Transverse colon (tissue), 4 donors: ENCODE data around the gene GALNT9. TPM values are rescaled to one million over a fixed set of nuclear protein-coding genes. Genes with fewer than 3 reads are reported as not detected.
"Not testable (repeated sequence)": the region's sequence is repeated elsewhere in the genome, so short reads cannot be mapped to it uniquely, and the experiment has no call there.

Experiments
- DNase-seq: peaks from one replicate; pipeline ENCODE4 v3.0.0-alpha.2; 2019
- H3K27ac ChIP-seq, 4 donors: fragments of 200-600 bp; sonication (generic); 2 replicates each; pipeline ENCODE4 v1.5.1; 2016 to 2018; ENCODE audit warnings: inconsistent platforms in 4 of 4
- H3K27me3 ChIP-seq: fragments of 200-600 bp; sonication (generic); 2 replicates; pipeline ENCODE4 v1.5.1; 2017; ENCODE audit warnings: inconsistent platforms
- H3K36me3 ChIP-seq, 4 donors: fragments of 200-600 bp; sonication (generic); 2 replicates each; pipeline ENCODE4 v1.5.1; 2017 to 2019; ENCODE audit warnings: inconsistent platforms in 4 of 4
- H3K4me1 ChIP-seq, 4 donors: fragments of 200-600 bp; sonication (generic); 2 replicates each; pipeline ENCODE4 v1.5.1; 2017 to 2020; ENCODE audit warnings: inconsistent platforms in 4 of 4
- H3K4me3 ChIP-seq, 4 donors: fragments of 200-600 bp; sonication (generic); 1 replicate in 1 of 4; 2 replicates in 3 of 4; pipeline versions ENCODE4 v1.5.1 to v1.6.1; 2017 to 2019; ENCODE audit warnings: inconsistent platforms in 4 of 4
- H3K9me3 ChIP-seq, 2 donors: fragments of 200-600 bp; sonication (generic); 2 replicates each; pipeline ENCODE4 v1.5.1; 2017 to 2019; ENCODE audit warnings: inconsistent platforms in 2 of 2
- CTCF ChIP-seq, 5 experiments: fragments of 200-600 bp in 3 of 5; fragments of 450-650 bp in 2 of 5; sonication (generic) in 3 of 5; IDR thresholded peaks; 1 replicate in 2 of 5; 2 replicates in 3 of 5; pipeline ENCODE4 v1.5.1; 2016 to 2017; ENCODE audit warnings: antibody characterized with exemption in 5 of 5, inconsistent platforms in 3 of 5, mild to moderate bottlenecking in 2 of 5, moderate library complexity in 1 of 5
- EP300 ChIP-seq: sonication (generic); formaldehyde crosslinking; IDR thresholded peaks from one replicate; pipeline ENCODE4 v1.6.1; 2017; ENCODE audit warnings: antibody characterized with exemption, low read depth
- POLR2A ChIP-seq: fragments of 450-650 bp; IDR thresholded peaks from one replicate; pipeline ENCODE4 v1.6.1; 2016; ENCODE audit warnings: antibody characterized with exemption, mild to moderate bottlenecking, moderate library complexity
- POLR2AphosphoS5 ChIP-seq, 3 donors: sonication (generic); formaldehyde crosslinking; IDR thresholded peaks; one replicate each; pipeline ENCODE4 v1.6.1; 2016; ENCODE audit warnings: antibody characterized with exemption in 3 of 3
- WGBS, 2 donors: methylation state at CpG; one replicate each; pipeline ENCODE4 v1.1.5; 2018; ENCODE audit warnings: low coverage in 1 of 2; 5-methylcytosine and 5-hydroxymethylcytosine counted together
- in situ Hi-C, 4 donors: fragments of 200-750 bp; cut with MboI; loops; one replicate each; pipeline versions ENCODE4 v1.15.0 to v1.15.1; 2017; ENCODE audit warnings: low sequenced_read_pairs in 3 of 4, low pct_ligation_motif_present in 1 of 4, low pct_unique_long_range_greater_than_20kb in 1 of 4
- intact Hi-C: fragments of 100-400 bp; cut with DNase I; formaldehyde crosslinking; loops from one replicate; pipeline ENCODE4 v1.15.1; 2023; ENCODE audit warnings: low total_unique reads
- total RNA-seq, 4 donors: library from RNA; depleted of rRNA; stranded (reverse); fragments of >200 nt; gene quantifications; one replicate each; pipeline ENCODE4 v1.1.0, GENCODE V29; 2016

Gene GALNT9
- total RNA-seq, 4 donors from 2014 or later = 0.82 to 4.5 TPM; not detected in 2

GRCh38 chr12:132360410-132360809, 31.0 kb upstream of the GALNT9 start:
- peaks cover 2% of the 10 kb centered on the region for H3K27me3 ChIP-seq
- no peak overlapping the region for H3K27ac ChIP-seq
- 80% methylated on average over 2 to 7 of the region's 7 CpGs for WGBS, 2 donors
- H3K36me3 ChIP-seq = no peaks in the 10 kb centered on the region
- no peaks in the 10 kb centered on the region for H3K9me3 ChIP-seq
- intact Hi-C loops = no loop called here
- no peak for DNase-seq
- TF ChIP-seq POLR2A = no peak
- no peak for TF ChIP-seq CTCF (IDR thresholded peaks at IDR 0.05)
- no peak for TF ChIP-seq EP300
- in situ Hi-C loops = no loop called here
- no peak overlapping the region for H3K4me3 ChIP-seq
- peaks cover 0 to 3% (median 0%) of the 10 kb centered on the region in 4 donors for H3K4me1 ChIP-seq

GRCh38 chr12:132359971-132360370, 30.6 kb upstream of the GALNT9 start:
- Histone ChIP-seq H3K9me3 (no peaks in the 10 kb centered on the region), H3K4me1 (peaks cover 0 to 3% (median 0%) of the 10 kb centered on the region in 4 donors), H3K27me3 (peaks cover 2% of the 10 kb centered on the region), H3K36me3 (no peaks in the 10 kb centered on the region), H3K4me3 (no peak overlapping the region), H3K27ac (no peak overlapping the region)
- in situ Hi-C loops (no loop called here), intact Hi-C loops (no loop called here)
- DNase-seq = no peak
- 81% methylated on average over 16 of the region's 16 CpGs; no CpG with 5 or more reads in 1 of the 2 donors for WGBS, 2 donors
- TF ChIP-seq EP300 (no peak), CTCF (IDR thresholded peaks at IDR 0.05) (no peak), POLR2A (no peak), POLR2AphosphoS5 (IDR thresholded peaks at IDR 0.05) (no peak)

- intact Hi-C loops = no loop called here
- Histone ChIP-seq H3K4me3 (no peak overlapping the region), H3K27ac (no peak overlapping the region), H3K9me3 (no peaks in the 10 kb centered on the region), H3K4me1 (peaks cover 0 to 3% (median 0%) of the 10 kb centered on the region in 4 donors), H3K36me3 (no peaks in the 10 kb centered on the region), H3K27me3 (peaks cover 2% of the 10 kb centered on the region)
- in situ Hi-C loops = no loop called here
- WGBS, 2 donors = 88% methylated on average over 14 of the region's 14 CpGs; no CpG with 5 or more reads in 1 of the 2 donors
- no peak for DNase-seq
- TF ChIP-seq CTCF (IDR thresholded peaks at IDR 0.05) (no peak), POLR2A (no peak), EP300 (no peak), POLR2AphosphoS5 (IDR thresholded peaks at IDR 0.05) (no peak)
These were observed 30.2 kb upstream of the GALNT9 start for GRCh38 chr12:132359551-132359950.

GRCh38 chr12:132358241-132359225, 29.1 kb upstream of the GALNT9 start:
- 88% methylated on average over 17 of the region's 57 CpGs; no CpG with 5 or more reads in 1 of the 2 donors for WGBS, 2 donors
- H3K9me3 ChIP-seq, in situ Hi-C loops, H3K4me1 ChIP-seq, H3K27ac ChIP-seq, H3K36me3 ChIP-seq, H3K27me3 ChIP-seq, DNase-seq, H3K4me3 ChIP-seq, intact Hi-C loops: not testable (repeated sequence)
